Activated CD4-positive, alpha-beta T cell treated with anti-CD3 and anti-CD28 coated beads, Interleukin-2, amount 50 U/mL, for 1 hour (primary cell): ENCODE results near the gene LDLRAD3.

Experiments used
- DNase-seq: peaks from one replicate; pipeline ENCODE4 v3.0.0-alpha.2; 2020

LDLRAD3 gene

DNA sequence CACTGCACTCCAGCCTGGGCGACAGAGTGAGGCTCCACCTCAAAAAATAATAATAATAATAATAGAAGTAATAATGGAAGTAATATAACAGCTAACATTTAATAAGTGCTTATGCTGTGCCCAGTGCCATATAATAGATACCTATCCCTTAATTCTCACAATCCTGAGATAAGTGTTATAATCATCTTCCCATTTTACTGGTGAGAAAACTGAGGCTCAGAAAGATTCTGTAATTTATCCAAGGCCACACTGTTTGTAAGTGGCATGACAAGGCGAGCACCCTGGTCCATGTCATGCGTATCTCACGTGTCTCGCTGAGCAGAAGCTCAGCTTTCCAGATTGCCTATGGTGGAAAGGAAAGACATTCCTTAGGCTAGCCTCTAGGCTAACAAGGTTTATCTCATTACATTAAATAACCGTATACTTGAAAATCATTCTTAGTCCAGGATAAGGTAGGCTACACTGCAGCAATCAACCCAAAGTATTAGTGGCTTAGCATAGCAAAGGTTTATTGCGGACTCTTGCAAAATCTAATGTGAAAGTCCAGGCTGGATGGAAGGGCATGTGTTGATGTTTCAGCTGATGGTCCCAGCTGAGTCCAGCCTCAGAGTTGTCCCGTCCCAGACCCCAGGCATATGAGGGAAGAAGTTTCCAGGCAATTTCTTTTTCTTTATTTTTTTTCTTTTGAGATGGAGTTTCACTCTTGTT, 15.0 kb upstream of the LDLRAD3 start:
- no peak for DNase-seq

DNA sequence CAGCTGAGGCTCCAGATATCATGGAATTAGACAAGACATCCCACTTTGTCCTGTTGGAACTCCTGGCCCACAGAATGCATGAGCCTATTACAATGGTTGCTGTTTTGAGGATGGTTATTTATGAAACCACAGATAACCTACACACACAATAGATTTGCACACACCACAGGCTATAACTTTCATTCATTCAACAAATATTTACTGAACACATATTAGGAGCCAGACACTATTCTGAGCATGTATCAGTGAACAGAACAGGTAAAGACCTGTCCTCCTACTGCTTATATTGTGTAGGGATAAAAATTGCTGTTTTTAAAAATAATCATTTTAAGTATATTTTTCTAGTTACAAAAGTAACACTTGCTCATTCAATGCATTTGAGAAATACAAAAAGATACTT, 13.4 kb upstream of the LDLRAD3 start:
- no peak for DNase-seq

DNA sequence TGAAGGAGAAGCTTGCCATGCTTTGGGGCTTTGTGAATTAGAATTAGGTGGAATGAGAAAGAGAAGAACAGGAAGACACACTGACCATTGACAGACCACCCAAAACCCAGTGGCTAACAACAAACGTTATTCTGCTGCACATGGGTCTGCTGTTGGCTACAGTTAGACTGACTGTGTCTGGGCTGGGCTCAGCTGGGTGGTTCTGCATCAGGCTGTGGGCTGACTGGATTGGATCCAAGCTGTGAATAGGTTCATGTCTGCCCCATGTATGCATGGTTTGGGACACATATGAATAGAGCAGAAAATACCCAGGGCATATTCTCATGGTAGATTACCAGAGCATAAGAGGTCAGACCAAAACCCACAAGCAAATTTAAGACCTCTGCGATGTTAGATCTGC, 11.7 kb upstream of the LDLRAD3 start:
- DNase-seq = no peak

DNA sequence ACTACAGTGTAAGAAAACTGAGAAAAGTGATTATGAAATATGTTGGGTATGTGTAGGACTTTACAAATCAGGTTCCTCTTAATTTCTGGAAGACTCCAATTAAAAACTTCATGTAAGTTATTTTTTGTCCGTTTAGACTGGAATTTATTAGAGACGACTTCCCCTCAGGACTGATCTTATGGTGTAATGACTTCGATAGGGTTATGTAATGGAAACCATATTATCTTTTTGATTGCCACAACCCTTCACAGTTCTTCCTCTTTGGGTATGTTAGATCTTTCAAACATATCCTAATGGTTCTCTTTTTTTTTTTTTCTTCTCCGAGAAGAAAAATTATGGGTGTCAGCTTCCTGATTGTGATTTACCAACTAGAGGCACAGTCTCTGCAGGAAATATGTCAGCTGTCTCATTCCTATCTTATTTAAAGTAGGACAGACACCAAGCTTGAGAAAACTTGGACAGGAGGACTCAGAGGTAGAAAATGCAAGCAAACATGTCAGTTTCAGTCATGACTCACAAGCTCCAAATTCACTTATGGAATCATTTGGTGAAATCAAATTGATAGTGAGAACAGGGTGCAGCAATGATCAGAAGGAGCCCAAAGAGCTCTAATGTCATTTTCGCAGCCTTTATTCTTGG, 11.1 kb upstream of the LDLRAD3 start:
- DNase-seq = no peak

DNA sequence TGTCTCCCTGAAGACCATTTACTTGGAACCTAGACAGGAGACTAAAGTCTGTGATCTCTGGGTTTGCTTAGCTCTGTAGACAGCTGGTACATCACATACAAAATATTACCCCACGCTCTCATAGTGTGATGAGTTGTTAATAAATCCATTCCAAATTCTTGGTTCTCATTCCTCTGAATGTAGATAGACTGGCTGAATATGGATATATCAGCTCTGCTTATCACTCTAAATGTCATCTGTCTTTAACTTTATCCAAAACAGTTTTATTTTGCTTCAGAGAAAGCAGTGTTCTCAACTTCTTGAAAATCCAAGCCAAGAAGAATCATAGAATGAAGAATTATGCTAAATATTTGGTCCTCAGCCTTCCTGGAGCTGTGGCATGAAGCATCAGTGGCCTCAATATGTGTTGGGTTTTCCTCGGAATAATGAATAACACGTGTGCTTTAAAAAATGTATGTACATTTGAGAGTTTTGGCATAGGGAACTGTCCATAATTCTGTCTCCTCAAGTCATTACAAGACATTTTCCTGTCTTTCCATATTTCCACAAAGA, 10.5 kb upstream of the LDLRAD3 start:
- no peak for DNase-seq

DNA sequence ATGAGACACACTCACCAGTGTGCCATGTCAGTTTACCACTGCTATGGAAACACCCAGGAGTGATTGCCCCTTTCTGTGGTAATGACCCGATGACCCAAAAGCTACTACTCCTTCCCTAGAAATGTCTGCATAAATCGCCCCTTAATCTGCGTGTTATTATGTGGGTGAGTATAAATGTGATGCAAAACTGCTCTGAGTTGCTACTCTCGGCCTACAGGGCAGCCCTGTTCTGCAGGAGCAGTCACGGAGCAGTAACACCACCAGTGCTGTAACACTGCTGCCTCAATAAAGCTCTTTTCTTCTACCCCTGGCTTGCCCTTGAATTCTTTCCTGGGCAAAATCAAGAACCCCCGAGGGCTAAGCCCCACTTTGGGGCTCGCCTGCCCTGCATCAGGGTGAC, 9.6 kb upstream of the LDLRAD3 start:
- DNase-seq = no peak

DNA sequence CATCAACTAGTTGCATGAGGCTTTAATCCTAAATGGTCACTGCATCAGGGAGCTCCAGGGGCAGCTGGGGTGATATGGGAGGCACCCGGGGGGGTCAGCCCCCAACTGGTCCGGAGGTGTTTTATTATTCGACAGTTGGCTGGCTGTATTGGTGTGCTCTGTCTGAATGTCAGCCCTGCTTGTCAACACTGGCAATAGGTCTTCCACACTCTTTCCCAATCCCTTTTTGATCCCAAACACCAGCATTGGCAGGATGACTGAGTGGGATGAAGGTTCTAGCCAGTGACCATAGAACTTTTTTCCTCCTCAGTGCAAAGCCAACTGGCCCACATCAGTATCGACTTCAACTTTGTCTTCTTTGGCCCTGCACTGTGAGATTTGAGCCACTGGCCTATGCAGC, 8.9 kb upstream of the LDLRAD3 start:
- no peak for DNase-seq

DNA sequence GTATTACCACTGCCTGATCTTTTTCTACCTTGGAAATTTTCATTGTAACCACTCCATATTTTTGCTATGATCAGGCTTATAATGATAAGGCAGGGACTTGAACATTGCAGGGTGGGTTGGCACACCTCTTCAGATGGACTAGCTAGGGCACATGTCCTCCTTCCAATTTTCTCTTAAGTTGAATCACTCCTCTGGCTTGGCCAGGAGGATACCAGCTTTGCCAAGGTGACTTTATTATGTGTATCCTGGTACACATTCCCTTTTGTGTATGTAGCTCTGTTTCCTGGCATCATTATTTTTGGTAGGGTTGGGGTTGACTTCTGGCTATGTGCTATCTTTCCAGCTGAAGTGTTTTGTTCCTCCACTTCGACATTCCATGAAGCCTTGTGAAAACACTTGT, 8.5 kb upstream of the LDLRAD3 start:
- no peak for DNase-seq

DNA sequence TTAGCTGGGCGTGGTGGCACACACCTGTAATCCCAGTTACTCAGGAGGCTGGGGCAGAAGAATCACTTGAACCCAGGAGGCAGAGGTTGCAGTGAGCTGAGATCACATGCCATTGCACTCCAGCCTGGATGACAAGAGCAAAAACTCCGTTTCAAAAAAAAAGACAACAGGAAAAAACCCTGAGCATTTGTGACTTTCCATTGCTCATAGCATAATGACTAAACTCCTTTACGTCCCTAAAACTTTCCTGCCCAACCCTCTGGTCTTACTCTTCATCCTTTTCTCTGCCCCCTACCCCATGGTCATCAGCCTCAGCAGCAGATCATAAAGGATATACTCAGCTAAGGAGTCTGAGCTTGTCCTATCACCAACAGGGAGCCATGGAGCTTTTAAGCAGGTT, 6.8 kb upstream of the LDLRAD3 start:
- no peak for DNase-seq

DNA sequence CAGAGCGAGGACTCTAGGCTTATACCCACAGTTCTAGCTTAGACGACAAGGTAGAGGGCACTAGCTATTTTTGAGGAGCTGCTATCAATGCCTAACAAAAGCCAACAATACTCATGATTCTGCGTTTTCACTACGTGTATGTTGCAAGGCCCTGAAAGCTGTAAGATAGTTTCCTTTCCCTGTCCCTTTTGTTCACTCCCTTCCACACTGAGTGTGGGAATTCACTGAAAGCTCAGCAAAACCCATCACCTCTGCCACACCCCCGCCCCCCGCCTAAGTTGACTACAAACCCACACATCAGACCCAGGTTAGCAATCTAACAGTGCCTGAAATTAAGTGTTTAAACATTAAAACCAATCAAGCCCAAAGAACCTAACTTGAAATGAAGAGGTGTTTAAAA, 6.2 kb upstream of the LDLRAD3 start:
- DNase-seq = no peak

DNA sequence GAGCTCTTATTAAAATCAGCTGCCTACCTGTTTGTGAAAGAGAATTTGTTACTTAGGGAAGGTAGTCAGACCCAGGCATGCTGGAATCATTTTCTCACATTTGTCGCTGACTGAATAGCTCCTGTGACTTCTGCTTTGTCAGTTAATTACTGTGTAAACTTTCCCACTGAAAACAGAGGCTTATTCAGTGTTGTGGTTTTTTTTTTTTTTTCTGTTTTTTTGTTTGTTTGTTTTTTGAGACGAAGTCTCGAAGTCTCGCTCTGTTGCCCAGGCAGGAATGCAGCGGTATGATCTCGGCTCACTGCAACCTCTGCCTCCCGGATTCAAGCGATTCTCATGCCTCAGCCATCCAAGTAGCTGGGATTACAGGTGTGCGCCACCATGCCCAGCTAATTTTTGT, 5.6 kb upstream of the LDLRAD3 start:
- DNase-seq = no peak

DNA sequence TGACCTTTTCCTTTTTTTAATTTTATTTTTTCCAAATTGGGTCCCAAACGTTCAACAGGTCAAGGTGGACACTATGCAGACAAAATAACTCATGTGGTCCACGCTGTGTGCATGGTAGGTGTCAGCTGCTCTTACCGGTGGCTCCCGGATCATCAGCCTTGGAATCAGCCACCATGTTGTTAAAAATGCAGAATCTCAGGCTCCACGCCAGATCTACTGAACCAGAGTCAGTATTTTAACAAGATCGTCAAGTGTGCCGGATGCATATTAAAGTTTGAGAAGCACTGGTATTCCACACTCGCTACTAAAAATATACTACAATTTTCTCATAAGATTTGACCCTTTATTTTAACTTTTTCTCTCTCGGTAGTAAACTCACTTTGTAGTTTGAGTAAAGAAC, 553 bp upstream of the LDLRAD3 start:
- no peak for DNase-seq

DNA sequence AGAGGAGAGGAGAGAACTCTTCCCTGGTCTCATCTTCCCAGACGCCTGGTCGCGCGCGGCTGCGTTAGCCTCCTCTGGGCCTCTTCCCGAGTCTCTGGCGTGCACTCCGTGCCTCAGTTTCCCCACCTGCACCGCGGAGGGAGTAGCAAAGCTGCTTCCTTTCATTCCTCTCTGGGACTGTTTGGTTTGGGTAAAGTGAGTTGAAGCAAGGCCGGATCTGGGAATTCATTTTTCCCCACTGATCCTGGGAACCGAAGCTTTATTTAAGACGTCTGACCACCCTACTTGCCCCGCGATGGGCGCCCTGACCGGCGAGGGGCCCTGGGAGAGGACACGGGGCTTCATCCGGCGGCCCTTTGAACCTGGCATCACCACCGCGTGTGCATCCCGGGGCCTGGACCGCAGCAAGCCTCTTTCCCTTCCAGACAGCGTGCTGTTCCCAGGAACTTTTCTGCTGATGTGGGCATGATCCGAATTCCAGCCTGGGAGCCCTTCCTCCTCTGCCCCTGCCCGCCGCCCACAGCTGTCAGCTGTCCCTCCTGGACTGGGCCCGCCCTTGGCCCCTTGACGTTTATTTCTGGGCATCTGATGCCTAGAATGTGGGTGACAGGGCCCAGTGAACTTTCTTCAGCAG, 758 bp downstream of the LDLRAD3 start:
- no peak for DNase-seq

DNA sequence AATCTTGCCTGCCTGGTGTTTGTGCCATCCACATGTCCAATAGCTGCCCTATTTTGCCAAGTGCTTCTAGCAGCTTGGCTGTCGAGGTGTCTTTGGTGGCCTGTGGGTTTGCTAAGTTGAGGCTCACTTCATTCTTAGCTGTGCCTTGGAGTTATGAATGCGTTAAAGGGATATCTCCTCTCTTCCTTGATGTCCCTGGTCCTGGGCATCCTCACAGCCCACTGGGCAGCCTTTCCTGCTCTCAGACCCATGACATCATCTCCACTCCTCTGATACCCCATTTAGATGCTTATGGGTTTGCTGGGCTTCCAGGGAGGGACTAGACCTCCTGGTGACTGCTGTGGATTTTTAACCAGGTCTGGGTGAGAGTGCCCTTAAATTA, 1.3 kb downstream of the LDLRAD3 start:
- DNase-seq = no peak

DNA sequence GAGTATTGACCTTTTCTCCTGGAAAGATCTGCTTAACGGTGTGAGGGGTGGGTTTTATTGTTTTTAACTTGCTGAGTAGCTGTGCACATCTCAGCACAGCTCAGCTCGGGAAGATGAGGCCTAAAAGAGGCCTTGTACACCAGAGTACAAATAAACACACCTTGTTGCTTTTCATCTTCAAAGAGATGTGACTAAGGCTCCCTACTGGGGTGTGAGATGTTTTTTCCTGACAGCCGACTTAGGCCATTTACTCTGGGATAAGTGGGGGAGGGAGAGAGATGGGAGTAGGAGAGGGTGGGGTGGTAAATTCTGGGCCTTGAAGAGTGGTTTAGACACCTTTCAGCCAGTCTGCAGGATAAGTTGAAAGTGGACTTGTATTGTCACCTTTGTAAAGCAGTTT, 2.9 kb downstream of the LDLRAD3 start:
- DNase-seq = no peak

DNA sequence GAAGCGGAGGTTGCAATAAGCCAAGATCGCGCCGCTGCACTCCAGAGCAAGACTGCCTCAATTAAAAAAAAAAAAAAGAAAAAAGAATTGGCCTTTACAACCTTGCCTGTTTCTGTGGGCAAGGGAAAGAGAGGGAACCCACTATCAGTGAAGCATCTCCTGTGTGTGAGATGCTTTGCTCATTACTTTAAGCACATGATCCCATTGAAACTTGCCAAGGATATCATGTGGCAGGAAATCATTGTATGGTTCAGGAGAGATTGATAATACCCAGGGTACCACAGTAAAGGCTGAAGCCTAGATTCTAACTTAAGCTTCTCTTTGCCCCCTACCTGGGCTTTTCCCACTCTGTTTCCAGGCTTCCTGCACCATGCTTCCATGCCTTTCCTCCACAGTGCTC, 3.6 kb downstream of the LDLRAD3 start:
- no peak for DNase-seq

DNA sequence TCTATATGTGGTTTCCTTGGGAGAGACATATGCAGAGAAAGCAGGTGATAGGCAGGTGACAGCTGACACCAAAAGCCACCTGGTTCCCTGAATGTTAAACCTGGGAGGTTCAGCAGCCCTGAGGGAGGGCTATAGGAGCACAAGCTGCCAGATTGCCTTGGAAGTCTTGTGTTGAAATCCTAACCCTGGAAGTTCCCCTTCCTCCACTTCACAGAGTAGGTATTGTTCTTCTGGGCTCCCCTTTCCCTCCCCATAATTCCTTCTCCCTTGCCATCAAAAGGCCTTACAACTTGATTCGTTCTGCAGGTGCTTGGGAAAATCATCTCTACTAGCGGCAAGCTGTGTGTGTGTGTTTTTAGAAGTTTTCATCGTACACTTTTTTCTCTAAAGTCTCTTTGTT, 5.4 kb downstream of the LDLRAD3 start:
- DNase-seq = no peak

DNA sequence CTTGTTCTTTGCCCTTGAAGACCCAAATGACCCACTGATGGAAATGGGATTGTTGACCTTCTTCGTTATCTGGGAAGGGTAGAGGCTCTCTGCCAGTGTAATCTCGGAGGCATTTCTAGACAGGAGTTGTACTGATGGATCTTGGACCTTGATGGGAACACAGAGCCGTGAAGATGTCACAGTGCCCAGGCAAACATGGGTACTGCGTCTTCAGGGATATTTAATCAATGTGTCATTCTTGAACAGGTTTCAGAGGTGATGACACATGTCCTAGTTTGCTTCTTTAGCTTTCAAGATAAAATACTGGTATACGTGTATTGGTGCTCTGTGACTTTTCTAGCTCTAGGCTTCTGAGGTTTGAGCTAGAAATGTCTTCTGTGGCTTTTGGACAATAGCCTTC, 6.2 kb downstream of the LDLRAD3 start:
- DNase-seq = no peak

DNA sequence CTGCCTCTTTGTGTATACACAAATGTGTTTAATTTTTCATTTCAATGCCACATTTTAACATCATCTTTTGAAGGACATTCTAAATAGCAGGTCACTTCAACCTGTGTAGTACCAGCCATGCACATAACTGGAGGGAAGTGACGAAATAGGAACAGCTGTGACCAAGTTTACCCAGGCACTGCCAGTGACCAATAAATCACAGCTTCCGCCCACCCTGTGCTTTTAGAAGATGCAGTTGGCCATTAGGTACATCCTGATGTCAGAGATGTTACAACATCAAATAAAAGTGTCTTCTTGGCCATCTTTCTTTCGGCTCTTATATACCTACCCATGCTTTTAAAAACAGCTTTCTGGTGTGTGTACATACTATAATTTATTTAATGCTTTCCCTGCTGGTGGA, 7.8 kb downstream of the LDLRAD3 start:
- no peak for DNase-seq

DNA sequence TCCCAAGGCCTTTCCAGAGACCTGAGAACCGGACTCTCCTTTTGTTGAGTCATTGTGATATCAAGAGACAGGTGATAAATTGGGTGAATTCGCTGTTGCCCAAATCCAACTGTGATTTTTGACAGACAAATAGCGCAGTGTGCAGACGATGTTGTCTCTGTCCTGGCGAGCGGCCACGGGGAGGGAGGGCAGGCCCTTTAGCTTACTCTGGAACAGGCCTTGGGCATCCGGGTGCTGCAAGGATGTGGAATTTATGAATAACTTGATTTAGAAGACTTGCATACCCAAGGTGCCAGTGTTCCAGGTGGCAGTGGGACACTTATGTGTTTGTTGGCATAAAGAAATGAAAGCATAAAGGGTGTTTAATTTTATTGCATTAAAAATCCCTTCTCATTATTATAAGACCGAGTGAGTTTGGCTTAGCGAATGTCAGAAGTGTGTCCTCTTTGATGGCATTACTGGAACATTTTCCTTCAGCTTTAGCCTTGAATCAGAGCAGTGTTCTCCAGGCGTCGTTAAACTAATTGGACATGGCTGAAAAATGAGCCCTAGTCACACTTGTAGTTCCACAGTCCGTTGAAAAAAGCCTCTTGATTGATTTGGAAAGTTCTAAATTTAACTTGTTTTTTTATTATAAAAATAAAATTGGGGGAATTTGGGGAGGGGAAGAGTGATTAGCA, 9.4 kb downstream of the LDLRAD3 start:
- no peak for DNase-seq

DNA sequence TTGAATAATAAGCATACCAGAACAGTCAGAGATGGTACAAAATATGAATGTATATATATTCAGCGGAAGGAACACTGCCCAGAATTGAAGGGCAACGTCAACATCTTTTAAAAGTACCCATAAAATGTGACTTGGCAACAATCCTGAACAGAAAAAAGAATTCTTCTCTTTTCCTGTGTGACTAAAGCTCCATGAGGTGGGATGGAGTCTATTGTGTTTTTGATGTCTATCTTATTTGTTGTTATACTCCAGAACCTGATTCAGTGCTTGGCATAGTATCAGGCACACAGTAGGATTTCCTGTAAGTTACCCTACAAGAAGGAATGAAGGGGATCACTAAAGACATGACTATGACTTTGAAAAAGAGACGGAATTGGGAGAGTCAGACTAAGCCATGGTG, 10.3 kb downstream of the LDLRAD3 start:
- DNase-seq = no peak

DNA sequence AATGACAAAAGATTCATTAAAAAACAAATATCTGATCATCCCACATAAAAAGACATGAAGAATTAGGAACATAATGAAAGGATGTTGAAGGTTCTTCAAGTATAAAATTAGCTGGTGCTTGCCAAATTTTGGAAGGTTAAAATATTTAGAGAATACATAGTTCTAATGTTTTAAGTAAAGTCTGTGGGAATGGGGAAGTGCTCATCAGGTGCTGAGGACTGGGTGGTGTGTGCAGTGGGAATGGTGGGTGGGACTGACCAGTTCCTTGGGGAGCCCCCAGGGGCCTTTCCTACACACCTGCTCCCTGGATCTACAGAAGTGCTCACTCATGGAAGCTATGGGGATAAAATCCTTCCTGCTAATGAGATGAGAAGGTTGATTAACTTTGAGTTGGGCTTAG, 11.8 kb downstream of the LDLRAD3 start:
- no peak for DNase-seq

DNA sequence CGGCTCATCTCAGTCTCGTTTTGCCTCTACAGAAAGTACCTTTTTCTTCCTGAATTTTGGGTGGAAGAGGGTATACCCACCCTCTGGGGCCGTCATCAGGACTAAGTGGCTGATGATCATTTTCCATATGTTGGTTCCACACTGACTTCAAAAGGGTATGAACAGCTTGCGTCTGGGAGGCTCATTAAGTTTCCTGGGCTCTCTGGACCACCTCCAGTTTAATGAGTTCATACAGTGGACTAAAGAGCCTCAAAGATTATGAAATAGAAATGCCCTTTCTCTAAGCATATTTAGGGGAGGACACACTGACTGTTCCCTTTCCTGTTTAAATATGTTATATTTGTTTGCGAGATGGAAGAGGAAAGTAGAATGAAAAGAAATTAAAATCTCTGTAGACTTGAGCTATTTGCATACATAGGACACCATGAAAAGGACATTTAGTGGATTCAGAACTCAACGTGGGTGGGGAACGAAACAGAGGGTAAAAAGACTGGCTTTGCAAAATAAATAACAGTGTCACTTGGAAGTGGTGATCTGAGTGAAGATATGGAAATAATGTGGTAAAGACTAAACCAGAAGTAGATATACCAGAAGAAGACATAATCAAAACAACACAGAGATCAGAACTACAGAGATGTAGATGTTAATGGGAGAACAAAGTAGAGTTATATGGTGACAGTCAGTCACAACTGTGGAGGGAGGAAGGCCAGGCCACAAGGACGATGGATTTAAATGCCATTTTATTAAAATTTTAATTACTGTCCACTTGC, 18.7 kb downstream of the LDLRAD3 start:
- no peak for DNase-seq
